Measurements from ENCODE around the gene IL4I1. TPM values are rescaled to one million over a fixed set of nuclear protein-coding genes. Genes with fewer than 3 reads are reported as not detected.

Gene IL4I1
- polyA plus RNA-seq, 1 donor (not counting 4 experiments of a cell fraction or from before 2014, with no cell fraction given), result 0.13 TPM

DNA sequence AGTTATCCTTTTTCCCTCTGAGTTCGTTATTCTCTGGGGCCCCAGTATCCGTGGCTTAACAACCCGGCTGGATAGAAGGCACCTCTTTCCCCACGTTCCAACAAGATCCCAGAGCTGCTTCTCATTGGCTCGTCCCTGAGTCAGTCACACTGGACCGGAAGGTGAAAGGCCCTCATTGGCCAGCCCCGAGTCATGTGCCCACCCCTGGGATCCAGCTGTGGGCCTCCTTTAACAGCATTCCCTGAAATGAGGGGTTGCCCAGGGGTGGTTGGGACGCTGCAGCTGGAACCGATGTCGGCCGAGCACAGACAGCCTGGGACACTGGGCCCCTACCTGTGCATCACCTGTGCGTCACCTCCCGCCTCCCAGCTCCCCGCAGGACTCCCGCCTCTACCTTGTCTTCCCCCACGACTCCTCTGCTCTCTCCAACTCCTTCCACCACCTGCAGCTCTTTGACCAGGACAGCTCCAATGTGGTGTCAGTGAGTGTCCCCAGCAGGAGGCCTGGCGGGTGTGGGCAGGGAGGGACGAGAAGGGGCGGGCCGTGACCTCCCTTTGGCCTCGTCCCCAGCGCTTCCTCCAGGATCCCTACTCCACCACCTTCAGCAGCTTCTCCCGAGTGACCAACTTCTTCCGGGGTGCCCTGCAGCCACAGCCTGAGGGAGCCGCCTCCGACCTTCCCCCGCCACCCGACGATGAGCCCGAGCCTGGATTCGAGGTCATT, 14.9 kb downstream of the IL4I1 start:
- H3K9me1 ChIP-seq (ENCODE audit: control insufficient read depth, extremely low read depth, insufficient read depth, low read length), result no peaks in the 10 kb centered on the region
- peaks cover 4% of the 10 kb centered on the region for H3K9me3 ChIP-seq (ENCODE audit: control insufficient read depth, low read depth, low read length)
- FAIRE-seq (no peak), DNase-seq (ENCODE audit: low read depth, low spot score) (no peak)
- peaks cover 9% of the 10 kb centered on the region for H3K79me2 ChIP-seq (ENCODE audit: control insufficient read depth, insufficient read depth, low read length)
- TF ChIP-seq, protein P1, sequence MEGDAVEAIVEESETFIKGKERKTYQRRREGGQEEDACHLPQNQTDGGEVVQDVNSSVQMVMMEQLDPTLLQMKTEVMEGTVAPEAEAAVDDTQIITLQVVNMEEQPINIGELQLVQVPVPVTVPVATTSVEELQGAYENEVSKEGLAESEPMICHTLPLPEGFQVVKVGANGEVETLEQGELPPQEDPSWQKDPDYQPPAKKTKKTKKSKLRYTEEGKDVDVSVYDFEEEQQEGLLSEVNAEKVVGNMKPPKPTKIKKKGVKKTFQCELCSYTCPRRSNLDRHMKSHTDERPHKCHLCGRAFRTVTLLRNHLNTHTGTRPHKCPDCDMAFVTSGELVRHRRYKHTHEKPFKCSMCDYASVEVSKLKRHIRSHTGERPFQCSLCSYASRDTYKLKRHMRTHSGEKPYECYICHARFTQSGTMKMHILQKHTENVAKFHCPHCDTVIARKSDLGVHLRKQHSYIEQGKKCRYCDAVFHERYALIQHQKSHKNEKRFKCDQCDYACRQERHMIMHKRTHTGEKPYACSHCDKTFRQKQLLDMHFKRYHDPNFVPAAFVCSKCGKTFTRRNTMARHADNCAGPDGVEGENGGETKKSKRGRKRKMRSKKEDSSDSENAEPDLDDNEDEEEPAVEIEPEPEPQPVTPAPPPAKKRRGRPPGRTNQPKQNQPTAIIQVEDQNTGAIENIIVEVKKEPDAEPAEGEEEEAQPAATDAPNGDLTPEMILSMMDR (optimal IDR thresholded peaks at IDR 0.05 in 1 of 3, IDR thresholded peaks at IDR 0.05 in 1 of 3, conservative IDR thresholded peaks at IDR 0.05 in 1 of 3; ENCODE audit: extremely low read depth in 1 of 3, insufficient read depth in 2 of 3, low read length in 3 of 3), result no peak
- TF ChIP-seq EZH2 (IDR thresholded peaks at IDR 0.05; ENCODE audit: low read length), result no peak
- no peak overlapping the region for H3K4me2 ChIP-seq (ENCODE audit: control insufficient read depth, extremely low read depth, insufficient read depth, low read depth, low read length)
- no peak overlapping the region for H2AFZ ChIP-seq (ENCODE audit: control insufficient read depth, low read length)
- dilution Hi-C loops (cut with MboI; ENCODE audit: extremely low pct_ligation_motif_present, low sequenced_read_pairs), result no loop called here
- H3K27ac ChIP-seq (ENCODE audit: control insufficient read depth, insufficient read depth, low read length), result no peak overlapping the region
- no peak overlapping the region for H3K9ac ChIP-seq (ENCODE audit: control insufficient read depth, extremely low read depth, insufficient read depth, low read length)
- H3K36me3 ChIP-seq (ENCODE audit: control insufficient read depth in 2 of 2, extremely low read depth in 1 of 2, insufficient read depth in 2 of 2, low read length in 2 of 2), result peaks cover 31 to 34% of the 10 kb centered on the region in 2 experiments
- no peaks in the 10 kb centered on the region for H3K27me3 ChIP-seq (ENCODE audit: control insufficient read depth, extremely low read depth, insufficient read depth, low read length)
- H4K20me1 ChIP-seq (ENCODE audit: control insufficient read depth, extremely low read depth, insufficient read depth, low read length), result no peaks in the 10 kb centered on the region
- H3K4me1 ChIP-seq (ENCODE audit: control insufficient read depth, extremely low read depth, insufficient read depth, low read length), result peaks cover 13% of the 10 kb centered on the region
- no peak overlapping the region for H3K4me3 ChIP-seq (ENCODE audit: control insufficient read depth in 2 of 3, extremely low read depth in 1 of 3, insufficient read depth in 2 of 3, low read depth in 1 of 3, low read length in 3 of 3)

DNA sequence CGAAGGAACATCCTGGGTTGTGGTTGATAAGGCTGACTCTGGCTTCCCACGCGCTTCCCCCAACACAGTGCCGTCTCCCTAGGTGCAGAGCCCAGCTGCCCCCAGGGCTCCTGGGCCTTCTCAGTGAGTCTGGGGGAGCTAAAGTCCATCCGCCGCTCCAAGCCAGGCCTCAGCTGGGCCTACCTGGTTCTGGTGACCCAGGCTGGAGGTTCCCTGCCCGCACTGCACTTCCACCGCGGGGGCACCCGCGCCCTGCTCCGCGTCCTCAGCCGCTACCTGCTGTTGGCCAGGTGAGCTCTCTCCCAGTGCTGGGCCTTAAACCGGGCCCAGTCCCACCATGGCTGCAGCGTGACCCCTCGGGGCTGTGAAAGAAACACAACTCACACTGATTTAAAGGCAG, 15.5 kb downstream of the IL4I1 start:
- DNase-seq (ENCODE audit: low read depth, low spot score) (no peak), FAIRE-seq (no peak)
- dilution Hi-C loops (cut with MboI; ENCODE audit: extremely low pct_ligation_motif_present, low sequenced_read_pairs), result no loop called here
- TF ChIP-seq, protein P1 (optimal IDR thresholded peaks at IDR 0.05 in 1 of 3, IDR thresholded peaks at IDR 0.05 in 1 of 3, conservative IDR thresholded peaks at IDR 0.05 in 1 of 3; ENCODE audit: extremely low read depth in 1 of 3, insufficient read depth in 2 of 3, low read length in 3 of 3), result no peak
- no peak for TF ChIP-seq EZH2 (IDR thresholded peaks at IDR 0.05; ENCODE audit: low read length)
- H3K79me2 ChIP-seq (ENCODE audit: control insufficient read depth, insufficient read depth, low read length), result peaks cover 11% of the 10 kb centered on the region
- H3K27me3 ChIP-seq (ENCODE audit: control insufficient read depth, extremely low read depth, insufficient read depth, low read length), result no peaks in the 10 kb centered on the region
- no peak overlapping the region for H3K4me2 ChIP-seq (ENCODE audit: control insufficient read depth, extremely low read depth, insufficient read depth, low read depth, low read length)
- H3K4me1 ChIP-seq (ENCODE audit: control insufficient read depth, extremely low read depth, insufficient read depth, low read length), result peaks cover 13% of the 10 kb centered on the region
- H3K9me3 ChIP-seq (ENCODE audit: control insufficient read depth, low read depth, low read length), result peaks cover 4% of the 10 kb centered on the region
- no peak overlapping the region for H3K4me3 ChIP-seq (ENCODE audit: control insufficient read depth in 2 of 3, extremely low read depth in 1 of 3, insufficient read depth in 2 of 3, low read depth in 1 of 3, low read length in 3 of 3)
- H2AFZ ChIP-seq (ENCODE audit: control insufficient read depth, low read length), result no peak overlapping the region
- H3K9ac ChIP-seq (ENCODE audit: control insufficient read depth, extremely low read depth, insufficient read depth, low read length), result no peak overlapping the region
- no peaks in the 10 kb centered on the region for H4K20me1 ChIP-seq (ENCODE audit: control insufficient read depth, extremely low read depth, insufficient read depth, low read length)
- no peaks in the 10 kb centered on the region for H3K9me1 ChIP-seq (ENCODE audit: control insufficient read depth, extremely low read depth, insufficient read depth, low read length)
- no peak overlapping the region for H3K27ac ChIP-seq (ENCODE audit: control insufficient read depth, insufficient read depth, low read length)
- peaks cover 31 to 34% of the 10 kb centered on the region in 2 experiments for H3K36me3 ChIP-seq (ENCODE audit: control insufficient read depth in 2 of 2, extremely low read depth in 1 of 2, insufficient read depth in 2 of 2, low read length in 2 of 2)

Data from keratinocyte (primary cell).